Choroid plexus epithelial cell (primary cell): ENCODE measurements around the gene BRI3.
A peak's percentile ranks its signal among the peaks of the same experiment; 100 is the strongest.

ENCODE experiments used
- DNase-seq: peaks from one replicate; pipeline ENCODE4 v3.0.0-alpha.2; 2010; ENCODE audit warnings: low read depth
- H3K4me3 ChIP-seq: 2 replicates; pipeline ENCODE4 v1.5.1; 2011; ENCODE audit warnings: low read depth, mild to moderate bottlenecking, control low read depth, low read length, moderate library complexity
- TF ChIP-seq, protein P1 (sequence below): conservative IDR thresholded peaks from 2 replicates; pipeline ENCODE4 v1.5.1; 2011; ENCODE audit warnings: low read depth, mild to moderate bottlenecking, control low read depth, inconsistent platforms, low read length, moderate library complexity

The BRI3 gene

GRCh38 chr7:98252425-98253054, 28.9 kb upstream of the BRI3 start:
- H3K4me3 ChIP-seq, result peak overlapping the region; percentile 96
- peak; percentile 11 for DNase-seq
- TF ChIP-seq, protein P1, sequence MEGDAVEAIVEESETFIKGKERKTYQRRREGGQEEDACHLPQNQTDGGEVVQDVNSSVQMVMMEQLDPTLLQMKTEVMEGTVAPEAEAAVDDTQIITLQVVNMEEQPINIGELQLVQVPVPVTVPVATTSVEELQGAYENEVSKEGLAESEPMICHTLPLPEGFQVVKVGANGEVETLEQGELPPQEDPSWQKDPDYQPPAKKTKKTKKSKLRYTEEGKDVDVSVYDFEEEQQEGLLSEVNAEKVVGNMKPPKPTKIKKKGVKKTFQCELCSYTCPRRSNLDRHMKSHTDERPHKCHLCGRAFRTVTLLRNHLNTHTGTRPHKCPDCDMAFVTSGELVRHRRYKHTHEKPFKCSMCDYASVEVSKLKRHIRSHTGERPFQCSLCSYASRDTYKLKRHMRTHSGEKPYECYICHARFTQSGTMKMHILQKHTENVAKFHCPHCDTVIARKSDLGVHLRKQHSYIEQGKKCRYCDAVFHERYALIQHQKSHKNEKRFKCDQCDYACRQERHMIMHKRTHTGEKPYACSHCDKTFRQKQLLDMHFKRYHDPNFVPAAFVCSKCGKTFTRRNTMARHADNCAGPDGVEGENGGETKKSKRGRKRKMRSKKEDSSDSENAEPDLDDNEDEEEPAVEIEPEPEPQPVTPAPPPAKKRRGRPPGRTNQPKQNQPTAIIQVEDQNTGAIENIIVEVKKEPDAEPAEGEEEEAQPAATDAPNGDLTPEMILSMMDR, result no peak

DNA sequence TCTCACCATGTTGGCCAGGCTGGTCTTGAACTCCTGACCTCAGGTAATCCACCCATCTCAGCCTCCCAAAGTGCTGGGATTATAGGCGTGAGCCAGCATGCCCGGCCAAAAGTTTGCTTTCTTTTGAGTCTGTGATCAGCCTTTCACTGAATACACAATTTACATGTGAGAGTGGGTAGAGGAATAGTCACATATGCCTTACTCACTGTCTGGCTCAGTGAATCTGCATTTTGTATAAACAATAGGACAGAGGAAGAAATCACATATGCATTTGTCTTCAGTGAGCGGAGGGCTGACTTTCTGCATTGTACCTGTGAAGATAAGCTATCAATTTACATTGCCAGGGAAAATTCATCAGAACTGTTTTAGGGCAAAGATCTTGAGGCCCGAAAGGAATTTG, 27.0 kb upstream of the BRI3 start:
- TF ChIP-seq, protein P1, result no peak

GRCh38 chr7:98254951-98255610, 26.4 kb upstream of the BRI3 start:
- TF ChIP-seq, protein P1, result no peak
- H3K4me3 ChIP-seq, result no peak overlapping the region
- peak; percentile 17 for DNase-seq

More for the DNA sequence above, 27.0 kb upstream of the BRI3 start:
- H3K4me3 ChIP-seq, result no peak overlapping the region
- DNase-seq, result no peak

- TF ChIP-seq, protein P1, result no peak
- DNase-seq, result no peak
- no peak overlapping the region for H3K4me3 ChIP-seq
Measured at GRCh38 chr7:98256431-98256830, 25.1 kb upstream of the BRI3 start.

GRCh38 chr7:98257701-98258100, 23.8 kb upstream of the BRI3 start:
- no peak overlapping the region for H3K4me3 ChIP-seq
- no peak for DNase-seq
- TF ChIP-seq, protein P1, result no peak

- TF ChIP-seq, protein P1, result no peak
- DNase-seq, result peak; percentile 78
- no peak overlapping the region for H3K4me3 ChIP-seq
Measured at GRCh38 chr7:98265841-98266271, 15.6 kb upstream of the BRI3 start.

- no peak overlapping the region for H3K4me3 ChIP-seq
- TF ChIP-seq, protein P1, result peak; percentile 52
- peak; percentile 45 for DNase-seq
Measured at GRCh38 chr7:98266840-98267239, 14.6 kb upstream of the BRI3 start.
